NCI-H2029 (cell line): Measurements from ENCODE around the gene PYGB.
"Not testable (repeated sequence)": the region's sequence is repeated elsewhere in the genome, so short reads cannot be mapped to it uniquely, and the experiment has no call there.

ENCODE experiments used
- DNase-seq: peaks from one replicate; lab custom pipeline; 2025; lab: John Stamatoyannopoulos, UW

Gene PYGB

DNA sequence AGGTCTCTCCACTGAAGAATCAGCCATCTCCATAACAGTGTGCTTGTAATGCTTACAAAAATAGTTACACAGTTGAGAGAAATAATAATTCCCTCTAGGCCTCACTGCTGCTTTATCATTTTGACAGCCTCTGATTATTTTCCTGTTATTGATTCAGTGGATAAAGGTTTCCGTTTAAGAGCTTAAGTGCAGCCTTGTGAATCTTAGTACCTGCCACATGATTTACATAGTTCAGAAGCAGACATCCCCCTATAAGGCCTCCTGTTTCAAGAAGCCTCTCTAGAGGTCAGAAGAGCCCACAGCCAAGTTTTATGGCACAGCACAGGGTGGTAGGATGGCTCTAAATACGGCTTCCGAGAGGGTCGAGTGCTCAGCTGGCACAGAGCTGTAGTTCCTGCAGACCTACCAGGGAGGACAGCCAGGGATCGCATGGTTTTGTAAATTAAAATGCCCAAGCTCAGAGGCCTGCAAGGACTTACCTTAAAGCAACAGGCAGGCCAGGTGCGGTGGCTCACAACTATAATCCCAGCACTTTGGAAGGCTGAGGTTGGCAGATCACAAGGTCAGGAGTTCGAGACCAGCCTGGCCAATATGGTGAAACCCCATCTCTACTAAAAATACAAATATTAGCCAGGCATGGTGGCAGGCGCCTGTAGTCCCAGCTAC is 17.6 kb upstream of the PYGB start:
- no peak for DNase-seq

DNA sequence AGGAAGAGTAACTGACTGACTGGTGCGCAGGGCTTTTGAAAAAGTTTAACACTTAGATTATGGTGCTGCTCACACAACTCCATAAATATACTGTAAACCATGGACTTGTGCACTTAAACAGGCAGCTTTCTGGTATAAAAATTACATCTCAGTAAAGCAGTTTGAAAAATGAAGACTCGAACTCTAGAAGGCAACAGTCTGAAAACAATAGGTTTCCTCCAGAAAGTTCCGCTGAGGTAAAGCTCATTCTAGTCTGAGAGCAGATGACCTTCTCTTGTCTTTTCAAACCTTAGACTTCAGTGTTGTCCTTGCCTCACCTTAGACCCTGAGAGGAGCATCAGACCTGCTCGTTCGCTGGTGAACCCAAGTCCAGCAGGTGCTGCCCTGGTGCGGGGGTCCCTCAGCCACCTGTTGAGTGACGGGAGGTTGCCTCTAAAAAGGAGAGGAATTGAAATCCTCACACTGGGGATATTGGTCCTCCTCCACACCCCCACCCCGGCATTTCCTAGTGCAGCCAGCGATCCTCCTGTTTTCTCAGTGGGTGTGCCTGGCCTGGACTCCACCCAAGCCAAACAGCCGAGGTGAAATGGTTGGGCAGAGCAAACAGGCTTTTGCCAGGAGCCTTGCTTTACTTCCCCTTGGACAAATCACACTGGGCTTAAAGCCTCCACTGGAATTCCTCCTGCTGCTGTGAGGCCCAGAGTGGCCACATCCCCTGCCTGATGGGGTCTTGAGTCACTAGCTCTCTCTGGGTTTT is 14.7 kb upstream of the PYGB start:
- DNase-seq: peak; percentile 88

GRCh38 chr20:25234009-25234849 is 13.7 kb upstream of the PYGB start:
- not testable (repeated sequence) for DNase-seq

DNA sequence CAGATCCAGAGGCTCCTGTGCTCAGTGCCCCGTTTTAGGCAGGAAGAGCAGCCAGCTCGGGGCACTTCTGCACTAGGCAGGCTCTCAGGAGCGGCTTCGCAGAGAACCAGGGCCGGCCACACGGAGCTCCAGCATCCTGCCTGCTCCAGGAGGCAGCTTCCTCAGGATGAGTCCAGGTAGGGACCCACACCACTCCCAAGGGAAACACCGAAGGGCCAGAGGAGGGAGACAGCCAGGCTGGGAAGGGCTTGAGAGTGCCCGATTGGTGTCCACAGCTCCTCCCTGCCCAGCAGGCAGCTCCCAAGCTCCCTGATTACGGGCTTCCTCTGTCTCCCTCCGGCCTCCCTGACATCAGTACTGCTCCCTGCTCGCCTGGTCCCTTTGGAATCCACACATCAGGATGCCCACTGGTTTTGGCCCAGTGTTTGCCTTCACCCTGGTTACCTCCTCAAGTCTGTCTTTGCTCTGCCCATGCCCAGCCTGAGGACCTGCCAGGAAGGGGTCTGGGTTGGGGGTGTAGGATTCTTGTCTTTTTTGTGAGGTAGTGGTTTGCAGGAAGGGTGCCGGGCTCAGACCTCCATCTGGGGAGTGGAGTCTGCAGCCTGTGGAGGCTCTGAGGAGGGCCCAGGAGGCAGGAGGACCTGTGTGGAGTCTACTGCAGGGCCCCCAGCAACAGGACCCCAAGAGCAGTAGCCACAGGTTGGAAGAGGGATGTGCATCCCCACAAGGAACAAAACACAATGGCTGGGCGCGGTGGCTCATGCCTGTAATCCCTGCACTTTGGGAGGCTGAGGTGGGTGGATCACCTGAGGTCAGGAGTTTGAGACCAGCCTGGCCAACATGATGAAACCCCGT is 11.2 kb upstream of the PYGB start:
- no peak for DNase-seq

DNA sequence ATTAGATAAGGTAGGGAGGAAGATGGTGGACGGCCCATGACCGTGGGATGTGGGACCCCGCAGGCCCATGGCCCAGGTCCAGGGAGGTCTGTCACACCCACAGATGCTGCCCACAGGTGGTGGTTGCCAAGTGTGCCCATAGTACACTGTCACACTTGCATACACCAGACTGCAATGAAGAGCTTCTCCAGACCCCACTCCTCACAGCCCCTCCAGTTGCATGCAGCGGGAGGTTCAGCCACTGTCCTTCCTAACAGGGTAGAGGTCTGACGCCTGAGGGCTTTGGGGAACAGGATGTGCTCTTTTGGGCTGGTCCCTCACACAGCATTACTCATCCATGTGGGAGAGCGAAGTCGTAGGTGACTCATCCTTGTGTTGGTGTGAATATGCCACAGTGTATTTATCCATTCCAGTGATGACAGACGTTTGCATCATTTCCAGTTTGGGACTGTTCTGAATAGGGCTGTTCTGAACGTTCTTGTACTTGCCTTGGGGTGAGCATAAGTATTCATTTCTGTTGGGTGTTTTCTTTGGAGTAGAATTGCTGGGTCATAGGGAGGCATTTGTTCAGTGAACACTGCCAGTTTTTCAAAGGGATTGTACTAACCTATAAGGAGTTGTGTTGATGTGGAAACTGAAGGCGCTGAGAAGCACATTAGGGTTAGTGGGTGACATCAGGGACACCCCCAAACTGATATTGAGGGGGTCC is 10.1 kb upstream of the PYGB start:
- DNase-seq: no peak

GRCh38 chr20:25238319-25239037 is 9.4 kb upstream of the PYGB start:
- DNase-seq: no peak

DNA sequence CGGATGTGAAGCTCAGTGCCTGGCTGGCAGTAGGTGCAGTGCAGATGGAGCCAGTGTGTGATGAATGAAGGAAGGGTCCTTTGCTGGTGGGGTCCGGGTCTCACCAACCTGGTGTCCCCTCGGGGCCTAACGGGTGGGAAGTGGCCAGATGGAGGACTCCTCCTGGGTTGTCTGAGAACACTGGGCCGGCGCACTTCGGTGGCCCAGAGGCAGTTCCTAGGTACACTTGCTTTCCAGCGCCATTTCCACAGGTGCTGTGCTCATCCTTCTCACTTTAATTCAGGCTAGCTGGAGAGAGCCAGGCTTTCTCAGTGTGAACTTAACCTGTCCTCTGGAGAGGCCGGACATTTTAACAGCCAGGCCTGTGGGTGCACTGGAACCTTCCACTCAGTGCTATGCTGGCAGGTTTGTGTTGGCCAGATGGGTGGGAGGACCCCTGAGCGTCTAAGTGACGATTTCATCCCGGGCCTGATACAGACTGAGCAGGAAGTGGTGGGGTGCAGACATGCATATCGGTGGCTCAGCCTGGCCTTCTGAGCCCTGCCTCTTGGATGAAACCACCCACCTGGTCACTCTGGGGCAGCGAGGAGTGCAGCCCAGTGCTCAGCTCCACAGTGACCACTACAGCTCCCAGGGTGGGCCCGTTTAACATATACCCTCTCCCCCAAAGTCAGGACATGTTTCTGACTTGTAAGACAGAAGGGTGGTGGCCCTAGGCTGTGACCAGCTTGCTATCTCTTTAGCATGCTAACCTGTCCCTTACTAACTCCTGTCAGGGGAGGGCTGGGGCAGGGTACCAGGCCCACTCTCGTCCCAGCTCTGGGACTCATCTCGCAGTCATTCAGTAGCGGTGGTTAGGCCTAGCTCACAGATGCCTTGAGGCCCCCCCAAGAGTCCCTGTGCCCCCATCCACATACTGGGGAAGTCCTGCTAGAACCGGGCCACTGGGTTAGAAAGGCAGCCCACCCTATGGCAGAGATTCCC is 8.2 kb upstream of the PYGB start:
- DNase-seq: no peak

GRCh38 chr20:25240851-25241658 is 6.8 kb upstream of the PYGB start:
- not testable (repeated sequence) for DNase-seq

DNA sequence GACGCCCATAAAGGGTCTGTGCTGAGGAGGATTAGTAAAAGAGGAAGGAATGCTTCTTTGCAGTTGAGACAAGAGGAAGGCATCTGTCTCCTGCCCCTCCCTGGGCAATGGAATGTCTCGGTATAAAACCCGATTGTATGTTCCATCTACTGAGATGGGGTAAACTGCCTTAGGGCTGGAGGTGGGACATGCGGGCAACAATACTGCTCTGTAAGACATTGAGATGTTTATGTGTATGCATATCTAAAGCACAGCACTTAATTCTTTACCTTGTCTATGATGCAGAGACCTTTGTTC is 6.3 kb upstream of the PYGB start:
- DNase-seq: not testable (repeated sequence)

DNA sequence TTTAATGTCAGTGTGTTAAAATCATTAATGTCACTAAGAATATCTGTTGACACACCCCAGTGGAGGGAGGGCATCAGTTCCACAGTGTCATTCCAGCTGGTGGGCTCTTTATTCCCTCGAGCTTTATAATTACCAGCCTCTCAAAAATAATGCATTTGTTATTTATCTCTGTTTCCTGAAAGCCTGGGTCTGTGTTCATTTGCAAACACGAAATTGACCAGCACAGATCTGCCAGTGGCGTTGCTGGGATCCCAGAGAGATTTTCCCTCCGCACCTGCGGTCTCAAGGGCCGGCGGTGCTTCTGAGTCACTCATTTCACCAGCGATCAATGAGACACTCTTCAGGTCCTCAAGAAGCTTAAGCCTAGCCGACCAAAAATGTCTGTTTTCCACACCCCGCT is 5.7 kb upstream of the PYGB start:
- DNase-seq: no peak

DNA sequence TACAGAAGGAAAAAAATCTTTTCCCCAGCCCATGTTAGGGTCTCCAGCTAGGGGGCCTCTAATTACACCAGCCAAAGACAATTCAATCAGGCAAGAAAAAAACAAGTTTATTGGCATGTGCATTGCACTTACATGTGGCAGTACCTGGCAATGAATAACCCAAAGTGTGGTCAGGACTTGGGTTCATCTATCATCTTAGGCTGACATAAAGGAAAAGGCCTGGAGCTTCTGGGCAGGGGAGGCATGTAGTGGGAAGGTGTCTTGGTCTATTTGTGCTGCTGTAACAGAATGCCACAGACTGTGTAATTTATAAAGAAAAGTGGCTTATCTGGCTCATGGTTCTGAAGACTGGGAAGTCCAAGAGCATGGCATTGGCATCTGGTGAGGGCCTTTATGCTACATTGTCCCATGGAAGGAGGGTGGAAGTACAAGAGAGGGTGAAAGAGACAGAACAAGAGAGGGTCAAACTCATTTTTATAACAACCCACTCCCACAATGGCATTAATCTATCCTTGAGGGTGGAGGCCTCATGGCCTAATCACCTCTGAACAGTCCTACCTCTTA is 4.4 kb upstream of the PYGB start:
- DNase-seq: no peak

- DNase-seq: no peak
These were observed 2.9 kb upstream of the PYGB start for GRCh38 chr20:25244976-25245375.

GRCh38 chr20:25245461-25245860 is 2.4 kb upstream of the PYGB start:
- DNase-seq: no peak

- DNase-seq: no peak
These were observed 1.5 kb upstream of the PYGB start for GRCh38 chr20:25246182-25246999.

DNA sequence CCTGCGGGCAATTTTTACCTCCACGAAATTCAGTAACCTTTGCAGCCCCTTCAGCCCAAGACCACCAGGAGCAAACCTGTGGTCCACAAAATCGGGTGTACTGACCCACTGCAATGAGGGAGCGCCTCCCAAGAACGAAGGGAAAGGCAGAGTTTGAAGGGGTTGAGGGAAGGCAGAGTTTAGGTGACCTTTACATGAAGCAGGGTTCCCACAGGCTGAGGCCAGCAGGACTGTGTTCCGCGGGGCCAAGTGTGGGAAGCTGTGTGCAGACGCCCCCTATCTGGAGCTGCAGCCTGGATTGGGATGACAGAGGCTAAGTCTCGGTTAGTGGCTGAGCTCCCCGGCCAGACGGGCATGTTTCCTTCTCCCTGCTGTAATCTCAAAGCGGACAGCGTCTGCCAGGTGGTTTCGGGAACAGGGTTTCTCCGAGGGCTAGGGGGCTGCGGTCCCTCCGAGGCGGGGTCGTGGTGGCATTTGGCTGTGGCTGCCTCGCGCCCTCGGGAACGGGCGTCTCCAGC is 826 bp upstream of the PYGB start:
- no peak for DNase-seq

- DNase-seq: peak; percentile 27
These were observed 348 bp upstream of the PYGB start for GRCh38 chr20:25247518-25247955.

- DNase-seq: no peak
These were observed 894 bp downstream of the PYGB start for GRCh38 chr20:25248786-25249172.
